HG02623 (cell line): ENCODE results near the gene CLIC3.

ENCODE experiments used
- ATAC-seq: cut with Tn5 transposase; IDR thresholded peaks from one replicate; pipeline ENCODE4 v1.9.1; 2021; ENCODE audit warnings: moderate library complexity; ENCODE audit not compliant: unreplicated experiment

Gene CLIC3

GRCh38 chr9:137018761-137019559 is 22.6 kb upstream of the CLIC3 start:
- no peak for ATAC-seq

- ATAC-seq, result no peak
These were observed 21.6 kb upstream of the CLIC3 start for GRCh38 chr9:137017791-137018497.

- ATAC-seq, result no peak
These were observed 20.7 kb upstream of the CLIC3 start for GRCh38 chr9:137017071-137017470.

GRCh38 chr9:137016436-137016835 is 20.1 kb upstream of the CLIC3 start:
- no peak for ATAC-seq

GRCh38 chr9:137015976-137016375 is 19.6 kb upstream of the CLIC3 start:
- ATAC-seq, result no peak

GRCh38 chr9:137015540-137015930 is 19.2 kb upstream of the CLIC3 start:
- no peak for ATAC-seq

GRCh38 chr9:137014776-137015539 is 18.6 kb upstream of the CLIC3 start:
- ATAC-seq, result no peak

- ATAC-seq, result no peak
These were observed 17.8 kb upstream of the CLIC3 start for GRCh38 chr9:137014166-137014565.

- no peak for ATAC-seq
These were observed 17.2 kb upstream of the CLIC3 start for GRCh38 chr9:137013571-137013940.

- no peak for ATAC-seq
These were observed 16.6 kb upstream of the CLIC3 start for GRCh38 chr9:137012694-137013570.

- no peak for ATAC-seq
These were observed 15.7 kb upstream of the CLIC3 start for GRCh38 chr9:137011907-137012675.

GRCh38 chr9:137011156-137011555 is 14.8 kb upstream of the CLIC3 start:
- ATAC-seq, result no peak

- no peak for ATAC-seq
These were observed 13.8 kb upstream of the CLIC3 start for GRCh38 chr9:137009938-137010732.

- ATAC-seq, result no peak
These were observed 12.8 kb upstream of the CLIC3 start for GRCh38 chr9:137009217-137009616.

- no peak for ATAC-seq
These were observed 11.9 kb upstream of the CLIC3 start for GRCh38 chr9:137008312-137008711.

- ATAC-seq, result no peak
These were observed 11.5 kb upstream of the CLIC3 start for GRCh38 chr9:137007816-137008270.

GRCh38 chr9:137007108-137007815 is 10.9 kb upstream of the CLIC3 start:
- ATAC-seq, result no peak
